Esophagus muscularis mucosa (tissue), 4 donors: ENCODE measurements around the gene PTPRD. TPM values are rescaled to one million over a fixed set of nuclear protein-coding genes. Genes with fewer than 3 reads are reported as not detected.

Experiments used
- DNase-seq: peaks from one replicate; pipeline ENCODE4 v3.0.0-alpha.2; 2017; ENCODE audit errors: extremely low spot score
- H3K27ac ChIP-seq, 4 donors: fragments of 200-600 bp; sonication (generic); replicated peaks in 1 of 4; 1 replicate in 3 of 4; 2 replicates in 1 of 4; pipeline ENCODE4 v1.5.1; 2016 to 2019; ENCODE audit warnings: mild to moderate bottlenecking in 1 of 4
- H3K27me3 ChIP-seq, 4 donors: fragments of 200-600 bp; sonication (generic); one replicate each; pipeline versions ENCODE4 v1.5.1 to v1.6.0; 2016 to 2019
- H3K36me3 ChIP-seq, 4 donors: fragments of 200-600 bp; sonication (generic); one replicate each; pipeline ENCODE4 v1.5.1; 2016 to 2019
- H3K4me1 ChIP-seq, 4 donors: fragments of 200-600 bp; sonication (generic); one replicate each; pipeline ENCODE4 v1.5.1; 2016 to 2019
- H3K4me3 ChIP-seq, 4 donors: fragments of 200-600 bp; sonication (generic); 1 replicate in 2 of 4; 2 replicates in 2 of 4; pipeline ENCODE4 v1.5.1; 2016 to 2019; ENCODE audit warnings: mild to moderate bottlenecking in 4 of 4, moderate library complexity in 1 of 4
- H3K9me3 ChIP-seq, 4 donors: fragments of 200-600 bp; sonication (generic); 1 replicate in 3 of 4; 2 replicates in 1 of 4; pipeline ENCODE4 v1.5.1; 2016 to 2019
- CTCF ChIP-seq, 3 experiments: fragments of 200-600 bp in 2 of 3; fragments of 450-650 bp in 1 of 3; sonication (generic) in 2 of 3; IDR thresholded peaks; one replicate each; pipeline ENCODE4 v1.5.1; 2017 to 2019; ENCODE audit warnings: antibody characterized with exemption in 3 of 3, mild to moderate bottlenecking in 2 of 3, moderate library complexity in 1 of 3
- EP300 ChIP-seq: sonication (generic); formaldehyde crosslinking; IDR thresholded peaks from one replicate; pipeline ENCODE4 v1.6.1; 2017; ENCODE audit warnings: antibody characterized with exemption
- POLR2A ChIP-seq: fragments of 450-650 bp; IDR thresholded peaks from one replicate; pipeline ENCODE4 v1.6.1; 2017; ENCODE audit warnings: antibody characterized with exemption, moderate library complexity, mild to moderate bottlenecking, low read depth
- POLR2AphosphoS5 ChIP-seq, 2 donors: sonication (generic); formaldehyde crosslinking; IDR thresholded peaks; one replicate each; pipeline ENCODE4 v1.6.1; 2017; ENCODE audit warnings: antibody characterized with exemption in 2 of 2
- WGBS: methylation state at CpG from one replicate; pipeline ENCODE4 v1.1.5; 2018; 5-methylcytosine and 5-hydroxymethylcytosine counted together
- intact Hi-C: fragments of 100-400 bp; cut with DNase I; formaldehyde crosslinking; loops from one replicate; pipeline ENCODE4 v1.15.1; 2023
- total RNA-seq, 4 donors: library from RNA; depleted of rRNA; stranded (reverse); fragments of >200 nt; gene quantifications; one replicate each; pipeline versions ENCODE4 v1.1.0 to v1.2.1, GENCODE V29; 2016

PTPRD gene
- total RNA-seq, 4 donors from 2014 or later, result 4.1 to 6.6 (median 5.0) TPM

- intact Hi-C loops, result no loop called here
- no peak overlapping the region for H3K27ac ChIP-seq
- DNase-seq, result no peak
- WGBS, result 82% methylated on average over 3 of the region's 6 CpGs
- TF ChIP-seq POLR2A (no peak), POLR2AphosphoS5 (IDR thresholded peaks at IDR 0.05) (no peak), CTCF (IDR thresholded peaks at IDR 0.05) (no peak), EP300 (no peak)
- no peaks in the 10 kb centered on the region for H3K9me3 ChIP-seq
- H3K36me3 ChIP-seq, result no peaks in the 10 kb centered on the region
- no peaks in the 10 kb centered on the region for H3K27me3 ChIP-seq
- H3K4me3 ChIP-seq, result no peak overlapping the region
- no peaks in the 10 kb centered on the region for H3K4me1 ChIP-seq
Observed at GRCh38 chr9:8643464-8643863, 1969.3 kb downstream of the PTPRD start.

GRCh38 chr9:8640761-8641160, 1972.0 kb downstream of the PTPRD start:
- intact Hi-C loops, result no loop called here
- Histone ChIP-seq H3K4me1 (no peaks in the 10 kb centered on the region), H3K4me3 (no peak overlapping the region), H3K36me3 (no peaks in the 10 kb centered on the region), H3K9me3 (no peaks in the 10 kb centered on the region), H3K27me3 (no peaks in the 10 kb centered on the region), H3K27ac (no peak overlapping the region)
- TF ChIP-seq POLR2A (no peak), EP300 (no peak)
- no peak for DNase-seq
- 85% methylated on average over 3 of the region's 3 CpGs for WGBS

DNA sequence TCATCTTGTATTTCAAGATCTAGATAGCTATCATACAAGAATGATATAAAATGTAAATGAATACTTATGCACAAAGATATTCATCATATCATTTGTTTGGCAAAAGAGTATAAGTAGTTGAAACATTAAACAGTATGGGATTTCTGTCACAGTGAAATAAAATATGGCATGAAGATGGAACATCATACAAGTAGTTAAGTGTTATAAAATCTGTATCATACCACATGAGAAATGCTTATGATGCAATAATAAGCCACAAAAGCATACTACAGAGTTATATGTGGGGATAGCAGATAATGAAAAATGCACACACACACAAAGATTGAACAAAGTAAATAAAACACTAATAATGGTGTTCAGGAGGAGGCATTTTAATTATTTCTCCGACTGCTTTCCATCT, 1975.2 kb downstream of the PTPRD start:
- H3K4me1 ChIP-seq, result no peaks in the 10 kb centered on the region
- H3K4me3 ChIP-seq, result no peak overlapping the region
- H3K36me3 ChIP-seq, result no peaks in the 10 kb centered on the region
- no peaks in the 10 kb centered on the region for H3K27me3 ChIP-seq
- WGBS, result 74% methylated on average over 1 of the region's 1 CpG
- no peaks in the 10 kb centered on the region for H3K9me3 ChIP-seq
- no peak for DNase-seq
- intact Hi-C loops, result no loop called here
- TF ChIP-seq EP300 (no peak), POLR2A (no peak), CTCF (IDR thresholded peaks at IDR 0.05) (no peak)
- no peak overlapping the region for H3K27ac ChIP-seq

GRCh38 chr9:8633784-8634183, 1979.0 kb downstream of the PTPRD start:
- Histone ChIP-seq H3K36me3 (no peaks in the 10 kb centered on the region), H3K27me3 (no peaks in the 10 kb centered on the region), H3K9me3 (no peaks in the 10 kb centered on the region), H3K4me1 (no peaks in the 10 kb centered on the region), H3K4me3 (no peak overlapping the region), H3K27ac (no peak overlapping the region)
- intact Hi-C loops, result no loop called here
- DNase-seq, result no peak
- TF ChIP-seq POLR2AphosphoS5 (IDR thresholded peaks at IDR 0.05), result no peak
- 64% methylated on average over 3 of the region's 3 CpGs for WGBS

- H3K27me3 ChIP-seq, result no peaks in the 10 kb centered on the region
- H3K27ac ChIP-seq, result no peak overlapping the region
- no peaks in the 10 kb centered on the region for H3K36me3 ChIP-seq
- WGBS, result 80% methylated on average over 1 of the region's 1 CpG
- no peak for DNase-seq
- H3K9me3 ChIP-seq, result no peaks in the 10 kb centered on the region
- no peak overlapping the region for H3K4me3 ChIP-seq
- no peaks in the 10 kb centered on the region for H3K4me1 ChIP-seq
- TF ChIP-seq POLR2A, result no peak
- no peak for TF ChIP-seq POLR2AphosphoS5 (IDR thresholded peaks at IDR 0.05)
- no peak for TF ChIP-seq EP300
- TF ChIP-seq CTCF (IDR thresholded peaks at IDR 0.05), result no peak
- intact Hi-C loops, result no loop called here
Observed at GRCh38 chr9:8632493-8632892, 1980.3 kb downstream of the PTPRD start.

DNA sequence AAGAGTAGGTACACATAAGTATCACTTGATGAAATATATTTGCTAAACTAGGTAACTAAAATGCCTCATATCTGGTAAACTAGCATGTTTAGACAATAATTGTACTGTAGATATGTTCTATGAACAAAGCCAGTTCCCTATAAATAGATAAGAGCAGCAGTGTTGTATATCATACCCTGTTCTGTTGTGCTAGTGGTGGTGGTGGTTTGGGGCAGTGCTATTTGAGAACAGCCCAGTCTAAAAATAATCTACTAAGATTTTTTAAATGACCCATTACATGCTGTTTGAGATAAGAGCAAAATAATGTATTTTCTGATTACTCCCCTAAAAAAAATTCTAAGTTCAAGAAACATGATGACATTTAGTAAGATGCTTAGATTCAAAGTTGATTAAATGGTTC, 1984.0 kb downstream of the PTPRD start:
- no peak overlapping the region for H3K4me3 ChIP-seq
- H3K36me3 ChIP-seq, result no peaks in the 10 kb centered on the region
- H3K27ac ChIP-seq, result no peak overlapping the region
- TF ChIP-seq POLR2A (no peak), CTCF (IDR thresholded peaks at IDR 0.05) (no peak), POLR2AphosphoS5 (IDR thresholded peaks at IDR 0.05) (no peak), EP300 (no peak)
- H3K27me3 ChIP-seq, result no peaks in the 10 kb centered on the region
- no peaks in the 10 kb centered on the region for H3K9me3 ChIP-seq
- DNase-seq, result no peak
- intact Hi-C loops, result no loop called here
- H3K4me1 ChIP-seq, result no peaks in the 10 kb centered on the region
